GM19240 (cell line): ENCODE data around the gene SLC12A7.
"Not testable (repeated sequence)": the region's sequence is repeated elsewhere in the genome, so short reads cannot be mapped to it uniquely, and the experiment has no call there.

Experiments used
- DNase-seq: peaks from one replicate; pipeline ENCODE4 v3.0.0; 2011; ENCODE audit warnings: low spot score; ENCODE audit not compliant: insufficient read length

Gene SLC12A7

GRCh38 chr5:1064383-1065142 lies 47.3 kb downstream of the SLC12A7 start:
- no peak for DNase-seq

DNA sequence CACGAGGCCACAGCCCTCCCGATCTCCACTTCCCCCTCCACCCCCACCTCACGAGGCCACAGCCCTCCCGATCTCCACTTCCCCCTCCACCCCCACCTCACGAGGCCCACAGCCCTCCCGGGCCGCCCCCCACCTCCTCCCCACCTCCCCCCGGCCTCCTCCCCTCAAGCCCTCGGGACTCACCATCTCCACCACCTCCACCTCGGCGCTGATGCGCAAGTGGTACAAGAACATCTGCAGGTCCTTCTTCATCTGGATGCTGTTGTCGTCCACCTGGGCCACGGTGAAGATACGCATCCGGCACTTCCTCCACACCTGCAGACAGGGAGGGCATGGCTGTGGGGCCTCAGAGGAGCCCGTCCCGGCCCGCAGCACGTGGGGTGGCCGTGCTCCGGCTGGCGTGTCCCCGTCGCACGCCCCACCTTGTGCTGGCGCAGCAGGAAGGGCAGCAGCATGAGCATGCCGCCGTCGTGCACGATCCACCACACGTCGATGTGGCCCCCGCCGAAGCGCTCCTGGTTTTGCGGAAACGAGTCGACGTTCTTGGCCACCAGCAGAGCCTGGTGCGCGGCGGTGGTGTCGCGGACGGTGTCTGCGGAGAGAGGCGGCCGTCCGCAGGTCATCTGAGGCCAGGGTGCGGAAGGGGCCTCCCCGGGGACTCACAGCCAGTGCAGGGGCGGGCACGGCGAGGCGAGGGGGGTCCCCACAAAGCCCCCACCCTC lies 48.0 kb downstream of the SLC12A7 start:
- DNase-seq = no peak

- DNase-seq = no peak
Measured at GRCh38 chr5:1062761-1063568, 48.9 kb downstream of the SLC12A7 start.

DNA sequence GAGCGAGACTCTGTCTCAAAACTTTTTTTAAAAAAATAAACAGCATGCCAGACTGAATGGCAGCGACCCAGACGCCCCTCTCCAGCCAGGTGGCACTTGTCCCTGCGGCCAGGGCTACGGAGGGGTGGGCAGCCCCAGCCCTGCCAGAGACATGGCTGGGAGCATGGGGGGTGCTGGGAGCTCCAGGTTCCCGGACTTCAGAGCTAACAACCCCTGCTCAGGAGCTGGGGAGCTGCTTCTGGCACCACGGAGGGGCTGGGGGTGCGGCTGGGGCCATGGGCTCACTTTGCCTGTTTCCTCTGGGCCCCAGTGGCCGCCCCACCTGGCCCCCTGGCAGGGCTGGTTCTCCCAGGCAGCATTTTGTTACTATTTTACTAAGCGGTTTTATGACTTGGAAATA lies 49.9 kb downstream of the SLC12A7 start:
- DNase-seq = no peak

DNA sequence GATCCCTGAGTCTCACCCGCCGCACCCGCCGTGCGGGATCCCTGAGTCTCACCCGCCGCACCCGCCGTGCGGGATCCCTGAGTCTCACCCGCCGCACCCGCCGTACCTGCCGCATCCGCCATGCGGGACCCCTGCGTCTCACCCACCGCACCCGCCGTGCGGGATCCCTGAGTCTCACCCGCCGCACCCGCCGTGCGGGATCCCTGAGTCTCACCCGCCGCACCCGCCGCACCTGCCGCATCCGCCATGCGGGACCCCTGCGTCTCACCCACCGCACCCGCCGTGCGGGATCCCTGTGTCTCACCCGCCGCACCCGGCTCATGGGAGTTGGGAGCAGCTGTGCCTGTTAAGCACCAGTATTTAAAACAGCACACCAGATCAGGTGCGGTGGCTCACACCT lies 50.6 kb downstream of the SLC12A7 start:
- not testable (repeated sequence) for DNase-seq

- no peak for DNase-seq
Measured at GRCh38 chr5:1060535-1060981, 51.3 kb downstream of the SLC12A7 start.

- no peak for DNase-seq
Measured at GRCh38 chr5:1059884-1060263, 52.0 kb downstream of the SLC12A7 start.

DNA sequence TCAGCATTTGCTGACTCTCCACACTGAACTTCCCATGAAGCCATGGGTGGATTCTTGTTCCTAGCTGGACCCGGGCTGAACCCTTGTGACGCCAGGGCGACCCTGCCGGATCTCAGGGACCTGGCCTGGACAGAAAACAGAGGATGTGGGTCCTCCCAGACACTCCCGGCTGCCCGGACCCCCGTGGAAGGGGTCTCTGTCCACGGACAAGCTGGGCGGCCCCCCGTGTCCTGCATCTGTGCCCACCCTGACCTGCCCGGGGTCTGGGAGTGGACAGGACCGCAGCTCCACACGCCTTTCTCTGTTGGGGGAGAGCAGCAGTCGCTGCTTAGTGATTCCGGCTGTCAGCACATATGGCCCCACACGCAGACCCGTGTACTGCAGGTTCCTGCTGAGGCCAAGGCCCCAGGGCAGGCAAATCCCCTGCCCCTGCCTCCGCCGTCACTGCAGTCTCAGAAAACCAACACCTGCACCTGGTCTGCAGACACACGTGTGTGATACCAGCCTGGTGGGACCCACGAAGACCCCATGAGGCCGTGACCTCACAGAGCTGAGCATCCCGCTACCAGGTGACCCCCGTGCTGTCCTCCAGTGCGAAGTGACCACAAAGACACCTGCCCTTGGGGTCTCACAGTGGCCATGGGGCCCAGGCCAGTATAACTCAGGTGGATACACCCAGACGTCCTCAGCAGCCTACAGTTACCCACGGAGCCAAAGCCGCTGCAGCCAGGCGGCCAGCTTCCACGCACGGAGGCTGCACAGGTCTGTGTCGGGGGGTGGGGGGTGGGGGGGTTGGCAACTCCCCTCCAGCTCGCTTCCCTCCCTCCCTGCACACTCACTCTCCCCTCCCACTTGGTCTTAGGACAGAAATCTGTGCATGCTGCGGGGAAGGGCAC lies 52.6 kb downstream of the SLC12A7 start:
- DNase-seq = no peak

GRCh38 chr5:1058083-1058945 lies 53.5 kb downstream of the SLC12A7 start:
- DNase-seq = no peak

GRCh38 chr5:1057485-1058082 lies 54.3 kb downstream of the SLC12A7 start:
- no peak for DNase-seq

GRCh38 chr5:1056611-1057484 lies 55.0 kb downstream of the SLC12A7 start:
- DNase-seq = no peak

DNA sequence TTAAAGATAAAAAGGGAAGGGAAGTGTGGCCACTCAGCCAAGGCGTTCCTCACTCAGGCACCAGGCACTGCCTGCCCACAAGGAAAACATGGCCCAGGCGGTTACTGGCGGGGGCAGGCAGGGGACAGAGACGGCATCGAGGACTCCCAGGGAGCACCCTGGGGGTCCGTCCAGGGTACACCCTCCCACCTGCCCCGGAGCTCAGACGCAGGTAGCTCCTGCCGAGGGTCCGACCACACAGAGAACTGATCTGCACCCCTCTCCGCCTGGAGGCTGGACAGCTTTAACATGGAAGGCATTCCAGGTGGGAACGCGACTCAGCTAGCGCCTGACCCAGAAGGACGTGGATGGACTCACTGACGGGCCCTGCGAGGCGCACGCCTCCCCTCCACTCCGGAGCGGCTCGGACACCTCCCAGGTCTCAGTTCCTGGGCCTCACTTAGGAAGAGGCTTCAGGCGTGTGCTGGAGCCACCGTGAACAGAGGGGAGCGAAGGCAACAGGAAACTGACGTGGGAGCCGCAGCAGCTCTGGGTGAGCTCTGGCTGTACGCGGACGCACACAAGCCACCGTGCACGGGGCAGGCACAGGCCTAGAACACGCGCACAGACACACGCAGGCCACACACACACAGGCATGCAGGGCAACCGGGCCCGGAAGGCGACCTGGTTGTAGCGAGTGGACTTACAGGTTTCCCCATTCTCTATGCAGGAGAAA lies 55.8 kb downstream of the SLC12A7 start:
- no peak for DNase-seq

DNA sequence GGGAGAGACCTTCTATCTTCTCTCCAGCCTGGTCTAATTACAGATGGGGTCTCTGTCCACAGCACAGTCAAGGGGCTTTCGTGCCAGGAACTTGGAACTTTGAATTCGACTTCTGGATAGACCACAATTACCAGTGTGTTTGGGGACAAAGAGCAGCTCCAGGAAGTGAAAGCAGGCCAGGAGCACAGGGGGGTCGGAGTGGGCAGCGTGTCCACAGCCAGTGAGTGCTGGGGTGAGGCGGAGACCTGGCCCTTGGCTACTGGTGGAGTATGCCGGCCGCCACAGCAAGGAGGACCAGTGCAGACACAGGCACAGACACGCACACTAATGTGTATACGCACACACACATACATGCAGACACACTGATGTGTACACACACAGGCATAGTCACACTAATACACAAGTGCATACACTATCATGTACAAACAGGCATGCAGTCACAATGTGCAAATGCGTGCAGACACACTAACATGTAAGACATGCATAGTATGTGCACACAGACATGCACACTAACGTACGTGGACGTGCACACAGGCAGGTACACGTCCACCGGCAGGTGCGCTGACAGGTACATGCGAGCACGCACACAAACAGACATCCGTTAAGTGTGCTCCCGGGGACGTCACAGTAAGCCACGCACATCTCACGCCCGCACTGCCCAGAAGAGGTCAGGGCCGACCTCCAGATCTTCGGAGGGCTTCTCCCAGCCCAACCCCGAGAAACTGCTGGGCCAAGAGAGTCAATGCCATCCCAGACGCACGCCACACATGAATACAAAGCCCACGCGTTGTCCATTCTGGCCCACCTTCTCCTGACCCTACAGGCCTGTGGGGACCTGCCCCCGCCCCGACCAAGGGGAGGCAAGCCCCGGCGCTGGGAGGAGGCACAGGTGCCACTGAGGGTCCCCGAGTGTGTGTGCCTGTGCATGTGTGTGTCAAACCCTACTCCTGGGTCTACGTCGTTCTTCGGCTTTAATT lies 56.8 kb downstream of the SLC12A7 start:
- DNase-seq = no peak

DNA sequence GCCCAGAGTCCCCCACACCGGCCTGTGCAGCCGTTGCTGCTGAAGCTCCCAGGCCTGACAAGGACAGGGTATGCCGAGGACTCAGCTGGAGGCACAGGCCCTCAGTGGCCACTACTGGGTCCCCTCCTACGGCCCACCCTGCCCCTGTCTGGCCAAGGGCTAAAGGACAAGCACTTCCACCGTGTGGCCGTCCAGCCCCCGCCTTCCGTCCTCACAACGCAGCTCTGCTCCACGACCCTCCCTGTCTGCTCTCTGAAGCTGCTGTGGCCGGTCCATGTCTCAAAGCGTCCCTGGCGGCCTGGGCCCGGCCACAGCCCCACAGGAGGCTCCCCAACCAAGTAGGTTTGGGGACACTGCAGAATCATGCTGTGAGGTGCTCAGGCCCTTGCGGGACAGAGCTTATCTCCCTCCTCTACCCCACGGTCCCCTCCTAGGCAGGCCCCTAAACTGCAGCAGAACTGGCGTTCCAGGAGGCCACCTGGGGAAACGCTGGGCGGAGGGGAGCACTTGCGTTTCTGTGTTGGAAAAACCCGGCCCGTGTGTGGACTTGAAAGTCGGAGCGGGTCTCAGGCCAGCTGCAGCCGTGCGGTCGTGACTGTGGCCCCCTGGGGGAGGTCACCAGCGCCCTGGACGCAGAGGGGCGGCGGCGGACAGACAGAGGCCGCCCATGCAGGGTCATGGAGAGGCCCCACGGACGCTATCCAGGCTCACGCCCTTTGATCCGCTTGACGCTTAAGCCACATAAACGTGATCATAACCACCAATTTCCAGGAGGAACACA lies 57.7 kb downstream of the SLC12A7 start:
- no peak for DNase-seq

- no peak for DNase-seq
Measured at GRCh38 chr5:1053391-1054017, 58.4 kb downstream of the SLC12A7 start.
